Measurements from ENCODE around the gene ZMPSTE24. TPM values are rescaled to one million over a fixed set of nuclear protein-coding genes. Genes with fewer than 3 reads are reported as not detected.

Gene ZMPSTE24
- total RNA-seq, 1 donor from 2014 or later: 29.0 TPM

GRCh38 chr1:40303790-40304189, 45.8 kb downstream of the ZMPSTE24 start:
- no peaks in the 10 kb centered on the region for H3K4me1 Mint-ChIP-seq
- no peaks in the 10 kb centered on the region for H3K27me3 Mint-ChIP-seq (ENCODE audit: low read depth)
- H3K4me3 Mint-ChIP-seq: no peak overlapping the region
- no peaks in the 10 kb centered on the region for H3K36me3 Mint-ChIP-seq
- H3K9me3 Mint-ChIP-seq: no peaks in the 10 kb centered on the region
- DNase-seq (ENCODE audit: low spot score in 2 of 2, unreplicated experiment in 2 of 2): no peak
- H3K27ac Mint-ChIP-seq: no peak overlapping the region
- TF ChIP-seq, protein P1, sequence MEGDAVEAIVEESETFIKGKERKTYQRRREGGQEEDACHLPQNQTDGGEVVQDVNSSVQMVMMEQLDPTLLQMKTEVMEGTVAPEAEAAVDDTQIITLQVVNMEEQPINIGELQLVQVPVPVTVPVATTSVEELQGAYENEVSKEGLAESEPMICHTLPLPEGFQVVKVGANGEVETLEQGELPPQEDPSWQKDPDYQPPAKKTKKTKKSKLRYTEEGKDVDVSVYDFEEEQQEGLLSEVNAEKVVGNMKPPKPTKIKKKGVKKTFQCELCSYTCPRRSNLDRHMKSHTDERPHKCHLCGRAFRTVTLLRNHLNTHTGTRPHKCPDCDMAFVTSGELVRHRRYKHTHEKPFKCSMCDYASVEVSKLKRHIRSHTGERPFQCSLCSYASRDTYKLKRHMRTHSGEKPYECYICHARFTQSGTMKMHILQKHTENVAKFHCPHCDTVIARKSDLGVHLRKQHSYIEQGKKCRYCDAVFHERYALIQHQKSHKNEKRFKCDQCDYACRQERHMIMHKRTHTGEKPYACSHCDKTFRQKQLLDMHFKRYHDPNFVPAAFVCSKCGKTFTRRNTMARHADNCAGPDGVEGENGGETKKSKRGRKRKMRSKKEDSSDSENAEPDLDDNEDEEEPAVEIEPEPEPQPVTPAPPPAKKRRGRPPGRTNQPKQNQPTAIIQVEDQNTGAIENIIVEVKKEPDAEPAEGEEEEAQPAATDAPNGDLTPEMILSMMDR (IDR thresholded peaks at IDR 0.05; ENCODE audit: unreplicated experiment): no peak

- no peak for DNase-seq (ENCODE audit: low spot score in 2 of 2, unreplicated experiment in 2 of 2)
- Mint-ChIP-seq H3K4me3 (no peak overlapping the region), H3K27ac (no peak overlapping the region), H3K4me1 (no peaks in the 10 kb centered on the region), H3K36me3 (no peaks in the 10 kb centered on the region), H3K27me3 (ENCODE audit: low read depth) (no peaks in the 10 kb centered on the region), H3K9me3 (no peaks in the 10 kb centered on the region)
- TF ChIP-seq, protein P1 (IDR thresholded peaks at IDR 0.05; ENCODE audit: unreplicated experiment): no peak
Measured at GRCh38 chr1:40305451-40305850, 47.4 kb downstream of the ZMPSTE24 start.

GRCh38 chr1:40305871-40306270, 47.8 kb downstream of the ZMPSTE24 start:
- peak overlapping the region; percentile 34 for H3K27ac Mint-ChIP-seq
- DNase-seq (ENCODE audit: low spot score in 2 of 2, unreplicated experiment in 2 of 2): no peak
- no peaks in the 10 kb centered on the region for H3K4me1 Mint-ChIP-seq
- no peaks in the 10 kb centered on the region for H3K27me3 Mint-ChIP-seq (ENCODE audit: low read depth)
- TF ChIP-seq, protein P1 (IDR thresholded peaks at IDR 0.05; ENCODE audit: unreplicated experiment): no peak
- H3K36me3 Mint-ChIP-seq: no peaks in the 10 kb centered on the region
- H3K9me3 Mint-ChIP-seq: no peaks in the 10 kb centered on the region
- no peak overlapping the region for H3K4me3 Mint-ChIP-seq

- H3K27ac Mint-ChIP-seq: peak overlapping the region; percentile 34
- TF ChIP-seq, protein P1 (IDR thresholded peaks at IDR 0.05; ENCODE audit: unreplicated experiment): no peak
- H3K36me3 Mint-ChIP-seq: no peaks in the 10 kb centered on the region
- no peak for DNase-seq (ENCODE audit: low spot score in 2 of 2, unreplicated experiment in 2 of 2)
- H3K9me3 Mint-ChIP-seq: no peaks in the 10 kb centered on the region
- no peaks in the 10 kb centered on the region for H3K27me3 Mint-ChIP-seq (ENCODE audit: low read depth)
- H3K4me3 Mint-ChIP-seq: no peak overlapping the region
- no peaks in the 10 kb centered on the region for H3K4me1 Mint-ChIP-seq
Measured at GRCh38 chr1:40306296-40306695, 48.3 kb downstream of the ZMPSTE24 start.

GRCh38 chr1:40307186-40307585, 49.1 kb downstream of the ZMPSTE24 start:
- no peaks in the 10 kb centered on the region for H3K4me1 Mint-ChIP-seq
- no peak for DNase-seq (ENCODE audit: low spot score in 2 of 2, unreplicated experiment in 2 of 2)
- H3K9me3 Mint-ChIP-seq: no peaks in the 10 kb centered on the region
- H3K4me3 Mint-ChIP-seq: no peak overlapping the region
- H3K27ac Mint-ChIP-seq: no peak overlapping the region
- no peaks in the 10 kb centered on the region for H3K27me3 Mint-ChIP-seq (ENCODE audit: low read depth)
- TF ChIP-seq, protein P1 (IDR thresholded peaks at IDR 0.05; ENCODE audit: unreplicated experiment): no peak
- H3K36me3 Mint-ChIP-seq: no peaks in the 10 kb centered on the region

Measured in mesothelial cell of epicardium (in vitro differentiated cells).